Fibroblast of lung (primary cell): ENCODE data around the gene SLC6A19. TPM values are rescaled to one million over a fixed set of nuclear protein-coding genes. Genes with fewer than 3 reads are reported as not detected.

ENCODE experiments used
- DNase-seq, 2 donors: peaks; one replicate each; pipeline versions ENCODE4 v3.0.0 to v3.0.0-alpha.2; 2010; ENCODE audit warnings: low read depth in 2 of 2
- H2AFZ ChIP-seq: 2 replicates; pipeline ENCODE4 v1.5.1; 2012; ENCODE audit warnings: low read length, control low read depth, inconsistent platforms
- H3K27ac ChIP-seq: 2 replicates; pipeline ENCODE4 v1.5.1; 2011; ENCODE audit warnings: low read length, control low read depth; ENCODE audit not compliant: insufficient read depth
- H3K27me3 ChIP-seq: 2 replicates; pipeline ENCODE4 v1.5.1; 2011; ENCODE audit warnings: mild to moderate bottlenecking, low read length; ENCODE audit not compliant: control insufficient read depth, insufficient read depth
- H3K36me3 ChIP-seq: 2 replicates; pipeline ENCODE4 v1.5.1; 2011; ENCODE audit warnings: low read length; ENCODE audit not compliant: control insufficient read depth, insufficient read depth
- H3K4me1 ChIP-seq: 2 replicates; pipeline ENCODE4 v1.5.1; 2011; ENCODE audit warnings: low read length; ENCODE audit not compliant: control insufficient read depth, insufficient read depth; ENCODE audit errors: extremely low read depth
- H3K4me2 ChIP-seq: 2 replicates; pipeline ENCODE4 v1.5.1; 2011; ENCODE audit warnings: low read length, control low read depth; ENCODE audit not compliant: insufficient read depth; ENCODE audit errors: extremely low read depth
- H3K4me3 ChIP-seq, 4 experiments: fragments of 200-600 bp in 1 of 4; sonication (generic) in 1 of 4; replicated peaks in 1 of 4; 2 replicates each; pipeline ENCODE4 v1.5.1; 2011 to 2016; ENCODE audit warnings: low read length in 4 of 4, low read depth in 3 of 4, mild to moderate bottlenecking in 3 of 4, control low read depth in 2 of 4, inconsistent platforms in 1 of 4, mixed read lengths in 1 of 4; ENCODE audit not compliant: insufficient read depth in 1 of 4; ENCODE audit errors: control extremely low read depth in 1 of 4
- H3K79me2 ChIP-seq: 2 replicates; pipeline ENCODE4 v1.5.1; 2012; ENCODE audit warnings: mild to moderate bottlenecking, low read length, inconsistent platforms; ENCODE audit not compliant: control insufficient read depth, insufficient read depth
- H3K9ac ChIP-seq: 2 replicates; pipeline ENCODE4 v1.5.1; 2011; ENCODE audit warnings: mild to moderate bottlenecking, low read length, control low read depth; ENCODE audit not compliant: insufficient read depth
- H3K9me3 ChIP-seq: 2 replicates; pipeline ENCODE4 v1.5.1; 2012; ENCODE audit warnings: low read depth, low read length; ENCODE audit not compliant: control insufficient read depth, insufficient read depth
- H4K20me1 ChIP-seq: 2 replicates; pipeline ENCODE4 v1.5.1; 2011; ENCODE audit warnings: low read length; ENCODE audit not compliant: control insufficient read depth, insufficient read depth; ENCODE audit errors: extremely low read depth
- CTCF ChIP-seq, 2 donors: IDR thresholded peaks in 1 of 2; conservative IDR thresholded peaks in 1 of 2; 1 replicate in 1 of 2; 2 replicates in 1 of 2; pipeline ENCODE4 v1.5.1; 2011 to 2012; ENCODE audit warnings: low read length in 2 of 2, control low read depth in 1 of 2, inconsistent platforms in 1 of 2, low read depth in 1 of 2, mild to moderate bottlenecking in 1 of 2
- EZH2 ChIP-seq: IDR thresholded peaks from 2 replicates; pipeline ENCODE4 v1.5.1; 2012; ENCODE audit warnings: low read length, control low read depth, mild to moderate bottlenecking; ENCODE audit errors: missing control alignments
- polyA plus RNA-seq, 2 donors: library from polyadenylated mRNA; depleted of rRNA in 1 of 2; stranded (reverse) in 1 of 2; unstranded in 1 of 2; fragments of >200 nt; gene quantifications; 2 replicates each; pipeline ENCODE4 v1.2.1, GENCODE V29; 2011 to 2012; ENCODE audit warnings: missing spikeins in 1 of 2
- total RNA-seq: library from RNA; depleted of rRNA; stranded (reverse); fragments of >200 nt; gene quantifications from 2 replicates; pipeline ENCODE4 v1.2.1, GENCODE V29; 2014

Gene SLC6A19
- total and polyA plus RNA-seq, 2 donors (not counting 1 experiment from before 2014, with no cell fraction given), result not detected

GRCh38 chr5:1190837-1191239 is 10.6 kb upstream of the SLC6A19 start:
- Histone ChIP-seq H3K27ac (no peak overlapping the region), H3K4me2 (no peak overlapping the region), H3K9ac (no peak overlapping the region), H2AFZ (no peak overlapping the region), H3K9me3 (no peaks in the 10 kb centered on the region), H4K20me1 (no peaks in the 10 kb centered on the region), H3K79me2 (no peaks in the 10 kb centered on the region), H3K4me1 (no peaks in the 10 kb centered on the region), H3K27me3 (peaks cover 3% of the 10 kb centered on the region), H3K4me3 (no peak overlapping the region), H3K36me3 (no peaks in the 10 kb centered on the region)
- no peak for DNase-seq
- TF ChIP-seq EZH2 (no peak), CTCF (conservative IDR thresholded peaks at IDR 0.05 in 1 of 2, IDR thresholded peaks at IDR 0.05 in 1 of 2; ENCODE audit: low read depth in 1 of 2, low read length in 2 of 2) (no peak)

GRCh38 chr5:1192971-1193590 is 8.3 kb upstream of the SLC6A19 start:
- Histone ChIP-seq H3K27ac (no peak overlapping the region), H3K9me3 (no peaks in the 10 kb centered on the region), H2AFZ (no peak overlapping the region), H3K4me1 (no peaks in the 10 kb centered on the region), H3K79me2 (no peaks in the 10 kb centered on the region), H4K20me1 (no peaks in the 10 kb centered on the region), H3K9ac (no peak overlapping the region), H3K36me3 (no peaks in the 10 kb centered on the region), H3K4me2 (no peak overlapping the region), H3K4me3 (no peak overlapping the region), H3K27me3 (peaks cover 3% of the 10 kb centered on the region)
- TF ChIP-seq EZH2 (no peak), CTCF (conservative IDR thresholded peaks at IDR 0.05 in 1 of 2, IDR thresholded peaks at IDR 0.05 in 1 of 2; ENCODE audit: low read depth in 1 of 2, low read length in 2 of 2) (no peak)
- no peak for DNase-seq

GRCh38 chr5:1193591-1193985 is 7.8 kb upstream of the SLC6A19 start:
- Histone ChIP-seq H3K4me3 (no peak overlapping the region), H3K79me2 (no peaks in the 10 kb centered on the region), H3K9ac (no peak overlapping the region), H2AFZ (no peak overlapping the region), H3K9me3 (no peaks in the 10 kb centered on the region), H3K4me1 (no peaks in the 10 kb centered on the region), H3K27me3 (peaks cover 3% of the 10 kb centered on the region), H3K4me2 (no peak overlapping the region), H3K27ac (no peak overlapping the region), H3K36me3 (no peaks in the 10 kb centered on the region), H4K20me1 (no peaks in the 10 kb centered on the region)
- no peak for TF ChIP-seq EZH2
- no peak for TF ChIP-seq CTCF (conservative IDR thresholded peaks at IDR 0.05 in 1 of 2, IDR thresholded peaks at IDR 0.05 in 1 of 2; ENCODE audit: low read depth in 1 of 2, low read length in 2 of 2)
- DNase-seq, result no peak
